ENCODE measurements around the gene CCDC178.

CCDC178 gene

GRCh38 chr18:32915516-32915915 lies 525.0 kb downstream of the CCDC178 start:
- TF ChIP-seq CTCF (IDR thresholded peaks at IDR 0.05; ENCODE audit: low read depth, low read length) = no peak

GRCh38 chr18:32911660-32912284 lies 528.7 kb downstream of the CCDC178 start:
- H3K4me3 ChIP-seq (ENCODE audit: low read depth, low read length) = no peak overlapping the region
- TF ChIP-seq CTCF (IDR thresholded peaks at IDR 0.05; ENCODE audit: low read depth, low read length) = no peak

More at GRCh38 chr18:32915516-32915915, 525.0 kb downstream of the CCDC178 start:
- no peak overlapping the region for H3K4me3 ChIP-seq (ENCODE audit: low read depth, low read length)

- TF ChIP-seq CTCF (IDR thresholded peaks at IDR 0.05; ENCODE audit: low read depth, low read length) = no peak
- no peak overlapping the region for H3K4me3 ChIP-seq (ENCODE audit: low read depth, low read length)
These were observed 529.7 kb downstream of the CCDC178 start for GRCh38 chr18:32910694-32911296.

- no peak for TF ChIP-seq CTCF (IDR thresholded peaks at IDR 0.05; ENCODE audit: low read depth, low read length)
- H3K4me3 ChIP-seq (ENCODE audit: low read depth, low read length) = no peak overlapping the region
These were observed 530.5 kb downstream of the CCDC178 start for GRCh38 chr18:32909798-32910561.

GRCh38 chr18:32908424-32908805 lies 532.1 kb downstream of the CCDC178 start:
- H3K4me3 ChIP-seq (ENCODE audit: low read depth, low read length) = no peak overlapping the region
- TF ChIP-seq CTCF (IDR thresholded peaks at IDR 0.05; ENCODE audit: low read depth, low read length) = no peak

- H3K4me3 ChIP-seq (ENCODE audit: low read depth, low read length) = no peak overlapping the region
- no peak for TF ChIP-seq CTCF (IDR thresholded peaks at IDR 0.05; ENCODE audit: low read depth, low read length)
These were observed 532.7 kb downstream of the CCDC178 start for GRCh38 chr18:32907648-32908423.

Data from WI38 (cell line).